GM21423 (cell line): Measurements from ENCODE around the gene HLF.
A peak's percentile ranks its signal among the peaks of the same experiment; 100 is the strongest.
"Not testable (repeated sequence)": the region's sequence is repeated elsewhere in the genome, so short reads cannot be mapped to it uniquely, and the experiment has no call there.

Experiments
- ATAC-seq: cut with Tn5 transposase; IDR thresholded peaks from one replicate; pipeline ENCODE4 v1.9.1; 2021; ENCODE audit warnings: mild to moderate bottlenecking, moderate library complexity; ENCODE audit not compliant: unreplicated experiment

HLF gene

DNA sequence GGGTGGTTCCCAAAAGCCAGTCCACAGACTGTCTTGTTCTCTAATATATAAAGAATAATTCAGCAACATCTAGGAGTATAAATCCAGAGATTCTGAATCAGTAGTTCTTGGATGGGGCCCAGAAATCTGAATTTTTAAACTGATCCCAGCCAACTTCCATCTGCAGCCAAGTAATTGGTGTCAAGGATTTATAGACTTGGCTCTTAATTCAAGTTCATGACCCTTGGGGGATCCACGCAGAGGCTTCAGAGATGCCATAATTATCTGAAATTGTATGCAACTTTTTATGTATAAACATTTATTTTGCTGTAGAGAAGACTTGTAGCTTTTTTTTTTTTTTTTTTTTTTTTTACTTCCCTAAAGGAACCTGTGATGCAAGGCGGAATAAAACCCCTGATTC, 60.6 kb downstream of the HLF start:
- ATAC-seq = no peak

DNA sequence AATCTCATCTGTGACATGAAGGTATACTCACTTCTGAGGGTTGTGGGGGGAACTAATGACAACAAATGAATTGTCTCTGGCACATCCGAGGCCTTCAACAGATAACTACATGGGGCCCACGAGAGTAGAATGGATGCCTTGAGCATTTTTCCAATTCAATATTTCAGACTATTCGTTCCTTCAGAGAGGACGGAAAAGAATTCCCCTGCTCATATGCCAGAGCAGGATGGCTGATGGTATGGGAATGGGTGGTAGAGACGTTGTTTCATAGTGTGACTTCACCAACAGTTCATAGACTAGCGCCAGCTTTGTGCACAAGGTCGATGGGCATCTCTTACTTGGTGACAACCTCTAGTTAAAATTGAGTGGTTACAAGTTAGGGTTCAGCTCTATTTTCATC, 61.3 kb downstream of the HLF start:
- ATAC-seq = no peak

DNA sequence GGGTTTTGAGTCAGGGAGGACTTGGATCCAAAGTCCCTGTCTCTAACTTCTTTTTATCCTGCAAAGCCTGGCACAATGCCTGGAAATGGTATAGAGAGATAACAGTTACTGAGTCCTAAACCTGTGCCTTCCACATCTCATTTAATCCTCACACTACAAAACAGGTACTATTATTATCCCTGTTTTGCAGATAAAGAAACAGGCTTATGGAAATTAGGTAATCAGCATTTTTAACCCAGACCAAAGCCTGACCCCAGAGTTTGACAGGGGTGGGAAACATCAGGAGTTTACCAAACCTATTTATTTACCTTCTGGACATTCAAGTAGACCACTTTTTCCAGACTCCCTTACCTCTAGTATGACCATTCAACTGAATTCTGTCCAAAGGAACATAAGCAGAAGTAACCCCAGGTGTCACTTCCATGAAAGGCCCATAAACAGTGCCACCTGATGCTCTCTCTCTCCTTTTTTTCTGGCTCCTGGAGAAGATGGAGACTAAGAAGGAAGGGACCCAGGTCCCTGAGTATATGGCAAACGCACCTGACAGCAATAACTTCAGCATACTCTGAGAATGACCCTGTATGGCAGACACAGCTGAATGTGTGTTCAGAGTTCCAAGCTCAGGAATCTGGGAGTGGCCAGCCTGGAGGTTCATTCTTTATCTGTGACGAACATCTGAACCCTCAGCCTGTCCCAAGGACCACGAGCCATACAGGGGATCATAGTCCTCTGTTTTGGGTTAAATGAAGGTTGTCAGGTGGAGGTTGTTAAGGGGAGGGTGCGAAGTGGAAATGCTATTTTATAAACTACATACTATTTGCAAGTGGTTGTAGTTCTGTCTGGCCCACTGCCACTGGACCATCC, 62.7 kb downstream of the HLF start:
- ATAC-seq = no peak

DNA sequence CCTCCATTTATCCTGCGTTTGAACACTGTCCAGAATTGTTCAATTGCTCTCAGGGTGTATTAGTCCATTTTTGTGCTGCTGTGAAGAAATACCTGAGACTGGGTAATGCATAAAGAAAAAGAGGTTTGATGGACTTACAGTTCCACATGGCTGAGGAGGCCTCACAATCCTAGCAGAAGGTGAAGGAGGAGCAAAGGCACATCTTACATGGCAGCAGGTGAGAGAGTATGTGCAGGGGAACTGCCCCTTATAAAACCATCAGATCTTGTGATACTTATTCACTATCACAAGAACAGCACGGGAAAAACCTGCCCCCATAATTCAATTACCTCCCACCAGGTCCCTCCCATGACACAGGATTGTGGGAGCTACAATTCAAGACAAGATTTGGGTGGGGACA, 63.8 kb downstream of the HLF start:
- ATAC-seq = not testable (repeated sequence)

DNA sequence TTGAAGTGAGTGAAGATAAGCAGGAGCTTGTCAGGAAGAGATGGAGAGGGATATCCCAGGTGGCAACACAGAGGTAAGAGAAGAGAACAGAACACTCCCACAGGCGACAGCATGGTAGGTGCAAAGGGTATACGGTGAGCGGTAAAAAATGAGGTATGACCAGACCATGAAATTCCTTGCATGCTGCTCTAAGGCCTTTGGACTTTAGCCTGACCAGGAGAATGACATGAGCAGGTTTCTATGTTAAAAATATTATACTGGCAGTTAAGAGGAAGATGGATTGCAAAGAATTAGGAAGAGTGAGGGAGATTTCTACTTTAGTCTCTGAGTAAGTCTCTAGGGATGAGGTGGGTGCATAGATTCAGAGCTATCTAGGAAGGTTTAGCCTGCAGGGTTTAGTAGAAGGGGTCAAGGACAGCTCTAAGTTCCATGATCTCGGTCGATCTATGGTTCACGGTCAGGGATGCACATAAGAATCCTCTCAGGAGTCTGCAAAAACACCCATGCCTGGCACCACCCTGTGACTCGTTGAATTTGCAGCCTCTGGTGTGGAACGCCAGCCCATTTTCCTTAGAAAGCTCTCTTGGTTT, 65.7 kb downstream of the HLF start:
- no peak for ATAC-seq

DNA sequence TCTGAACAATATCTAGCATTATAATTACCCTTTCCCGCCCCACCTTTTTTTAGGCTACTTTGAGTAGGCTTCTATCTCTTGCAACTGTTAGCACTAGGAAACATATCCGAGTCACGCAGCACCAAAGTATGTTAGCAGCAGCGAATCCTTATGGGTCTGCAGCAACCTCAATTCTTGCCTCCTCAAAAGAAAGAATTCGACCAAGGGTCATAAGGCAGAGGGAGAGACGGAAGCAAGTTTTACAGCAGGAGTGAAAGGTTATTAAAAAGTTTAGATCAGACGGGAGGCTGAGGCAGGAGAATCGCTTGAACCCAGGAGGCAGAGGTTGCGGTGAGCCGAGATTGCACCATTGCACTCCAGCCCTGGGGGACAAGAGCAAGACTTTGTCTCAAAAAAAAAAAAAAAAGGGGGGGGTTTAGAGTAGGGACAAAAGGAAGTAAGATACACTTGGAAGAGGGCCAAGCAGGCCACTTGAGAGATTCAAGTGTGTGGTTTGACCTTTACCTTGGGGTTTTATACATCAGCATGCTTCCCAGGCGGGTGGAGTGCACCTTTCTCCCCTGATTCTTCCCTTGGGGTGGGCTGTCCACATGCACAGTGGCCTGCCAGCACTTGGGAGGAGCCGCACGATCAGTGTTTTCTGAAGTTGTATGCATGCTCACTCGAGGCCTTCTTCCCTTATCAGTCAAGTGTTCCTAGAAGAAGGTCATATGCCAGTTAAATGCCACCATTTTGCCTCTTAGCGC, 67.7 kb downstream of the HLF start:
- ATAC-seq = no peak

DNA sequence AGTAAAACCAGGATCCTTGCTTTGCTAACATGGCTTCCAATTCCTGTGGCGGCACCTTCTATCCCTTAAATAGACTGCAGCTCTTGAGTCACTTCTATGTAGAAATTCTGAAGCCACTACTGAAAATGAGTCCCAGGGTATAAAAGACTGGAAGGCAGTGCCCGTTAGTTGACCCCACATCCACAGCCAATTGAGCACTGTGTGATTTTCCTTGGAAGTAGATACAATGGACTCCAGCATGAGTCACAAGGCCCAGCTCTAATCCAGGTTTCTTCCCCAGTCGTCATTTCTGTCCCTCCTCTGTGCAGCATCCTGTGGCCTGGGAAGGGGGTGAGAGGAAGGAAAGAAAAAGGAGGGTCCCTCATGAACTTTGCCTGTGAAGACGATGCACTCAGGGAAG, 69.5 kb downstream of the HLF start:
- ATAC-seq = no peak

DNA sequence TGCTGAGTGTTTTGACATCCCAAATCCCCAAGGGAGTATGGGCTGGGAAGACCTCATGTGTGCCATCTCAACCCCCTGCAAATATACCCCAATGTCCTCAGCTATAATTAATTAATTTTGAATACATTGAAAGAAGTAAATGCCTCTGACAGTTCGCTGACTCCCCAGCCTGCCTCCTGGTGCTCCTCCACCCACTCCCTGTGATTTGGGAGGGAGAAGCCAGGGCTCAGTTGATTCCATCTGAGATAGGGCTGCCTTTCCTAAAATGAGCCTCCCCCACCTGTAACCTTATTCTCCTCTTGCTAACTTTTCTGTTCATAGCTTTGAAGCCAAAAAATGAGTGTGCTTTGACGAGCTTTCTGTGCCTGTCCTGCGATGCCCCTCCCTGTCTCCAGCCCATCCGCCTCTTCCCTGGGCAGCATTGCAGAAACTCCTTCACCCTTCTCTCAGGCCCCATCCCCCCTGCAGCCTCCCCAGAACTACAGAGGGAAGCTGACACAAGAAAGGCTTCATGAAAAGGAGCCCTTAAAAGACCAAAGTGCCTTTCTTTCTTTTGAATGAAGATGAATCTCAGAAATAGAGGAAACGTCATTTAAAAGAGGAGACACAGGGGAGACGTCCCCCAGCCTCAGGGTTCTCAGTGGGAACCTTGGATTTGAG, 70.3 kb downstream of the HLF start:
- no peak for ATAC-seq

DNA sequence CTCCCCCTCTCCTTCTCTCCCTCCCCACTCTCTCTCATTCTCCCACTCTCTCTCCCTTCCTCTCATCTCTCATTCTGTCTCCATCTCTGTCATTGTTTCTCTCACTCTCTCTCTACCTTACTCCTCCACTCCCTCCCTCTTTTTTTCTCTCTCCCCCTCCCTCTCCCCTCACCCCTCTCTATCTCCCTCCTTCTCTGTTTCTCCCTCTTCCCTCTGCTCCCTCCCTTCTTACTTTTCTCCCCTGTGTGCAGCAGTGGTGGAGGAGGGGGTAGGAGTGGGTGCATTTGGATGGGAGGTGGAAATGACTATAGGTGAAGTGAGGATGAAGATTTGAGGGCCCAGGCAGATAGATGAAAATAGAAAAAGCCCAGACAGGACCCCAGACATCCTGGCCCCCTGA, 70.9 kb downstream of the HLF start:
- no peak for ATAC-seq

DNA sequence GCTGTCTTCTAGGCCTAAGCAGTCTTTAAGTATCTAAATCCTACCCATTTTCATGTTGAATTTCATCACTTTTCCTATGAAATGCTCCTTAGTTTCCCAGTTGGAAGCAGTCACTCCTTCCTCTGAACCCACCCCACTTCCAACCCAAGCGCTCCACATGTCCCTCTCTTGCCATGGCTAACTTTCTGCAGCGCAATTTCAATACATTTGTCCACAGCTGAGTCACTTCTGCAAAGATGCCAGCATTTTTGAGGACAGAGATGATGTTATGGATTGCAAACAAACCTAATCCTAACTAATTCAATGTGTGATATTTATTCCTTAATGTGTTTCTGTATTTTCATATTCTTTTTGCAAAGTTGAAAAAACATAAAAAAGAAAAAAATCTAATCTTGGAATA, 71.7 kb downstream of the HLF start:
- ATAC-seq = no peak

DNA sequence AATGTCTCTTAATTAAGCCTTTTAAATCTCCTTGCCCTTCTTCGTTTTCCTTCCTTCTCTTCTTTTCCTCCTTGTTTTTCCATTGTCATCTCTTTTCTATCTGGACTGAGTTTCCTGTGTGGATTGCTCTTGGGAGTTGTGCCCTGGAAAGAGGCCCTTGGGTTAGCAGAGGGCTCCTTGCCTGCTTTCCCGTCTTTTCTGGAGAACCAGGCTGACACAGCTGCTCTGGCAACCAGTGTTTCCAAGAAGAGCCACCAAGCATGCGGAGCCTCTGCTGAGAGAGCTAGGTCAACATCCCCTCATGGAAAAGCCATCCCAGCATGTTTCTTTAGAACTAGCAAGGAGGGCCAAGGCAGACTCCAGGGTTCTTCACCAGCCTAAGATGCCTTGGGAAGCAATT, 75.4 kb downstream of the HLF start:
- no peak for ATAC-seq

DNA sequence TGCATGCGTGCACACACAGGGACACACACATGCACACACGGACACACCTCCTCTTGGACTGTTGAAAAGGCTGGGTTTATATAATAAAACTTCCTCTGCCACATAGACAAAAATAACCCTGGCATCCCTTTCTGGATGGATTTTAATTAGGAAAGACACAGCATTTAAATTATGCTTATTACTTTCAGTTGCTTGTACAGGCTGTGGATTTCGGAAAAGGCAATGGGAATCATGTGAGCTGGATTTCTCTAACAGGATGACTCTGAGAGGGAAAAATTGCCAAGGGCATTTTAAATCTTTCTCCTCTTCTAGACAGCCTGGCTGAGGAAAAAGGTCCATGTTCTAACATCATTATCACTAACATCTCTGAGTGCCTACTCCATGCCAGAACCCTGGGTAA, 75.9 kb downstream of the HLF start:
- no peak for ATAC-seq

DNA sequence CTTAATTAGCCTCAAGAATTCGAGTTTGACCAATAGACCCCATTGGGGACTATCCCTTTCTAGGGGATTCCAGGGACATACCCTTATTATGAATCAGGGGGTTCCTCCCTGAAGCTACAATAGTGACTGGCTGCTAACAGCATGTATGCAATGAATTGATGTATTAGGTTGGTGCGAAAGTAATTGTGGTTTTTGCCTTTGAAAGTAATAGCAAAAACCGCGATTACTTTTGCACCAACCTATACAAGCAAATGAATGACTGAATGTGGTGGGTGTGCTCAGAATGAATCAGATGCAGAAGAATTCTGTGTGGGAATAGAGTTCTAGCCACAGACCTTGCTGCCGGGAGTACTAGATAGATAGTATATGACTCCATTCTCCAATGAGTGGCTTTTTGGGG, 76.7 kb downstream of the HLF start:
- ATAC-seq = no peak

DNA sequence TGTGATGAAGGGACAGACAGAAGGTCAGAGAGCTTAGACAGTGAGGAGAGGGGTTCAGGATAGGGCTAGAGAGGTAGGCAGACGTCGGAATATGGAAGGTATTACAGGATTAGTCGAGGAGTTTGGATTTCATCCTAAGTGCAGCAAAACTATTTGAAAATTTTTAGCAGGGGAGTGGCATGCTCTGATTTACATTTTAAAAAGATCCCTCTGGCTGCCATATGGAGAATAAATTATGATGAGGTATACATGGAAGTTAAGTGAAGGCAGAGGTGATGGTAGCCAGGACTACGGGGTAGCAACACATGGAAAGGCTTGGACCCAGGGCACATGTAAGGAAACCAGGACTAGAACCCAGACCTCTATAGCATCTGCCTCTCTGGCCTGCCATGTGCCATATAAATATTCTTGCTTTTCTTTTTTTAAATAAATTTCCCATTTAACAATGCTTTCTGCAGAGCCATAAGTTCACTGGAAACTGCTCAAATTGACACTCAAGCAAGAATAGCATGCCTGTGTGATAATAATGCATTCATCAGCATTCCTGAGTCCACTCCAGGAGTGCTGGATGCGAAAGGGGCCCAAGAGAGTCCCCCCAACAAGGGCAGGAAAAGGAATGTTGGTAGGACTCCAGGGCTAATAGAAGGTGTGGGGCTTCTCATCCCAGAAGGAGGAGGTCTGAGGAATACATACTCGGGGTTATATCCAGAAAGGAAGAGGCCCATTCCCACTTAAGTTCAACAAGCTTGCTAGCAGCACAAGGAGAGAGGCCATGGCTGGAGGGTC, 78.2 kb downstream of the HLF start:
- no peak for ATAC-seq

DNA sequence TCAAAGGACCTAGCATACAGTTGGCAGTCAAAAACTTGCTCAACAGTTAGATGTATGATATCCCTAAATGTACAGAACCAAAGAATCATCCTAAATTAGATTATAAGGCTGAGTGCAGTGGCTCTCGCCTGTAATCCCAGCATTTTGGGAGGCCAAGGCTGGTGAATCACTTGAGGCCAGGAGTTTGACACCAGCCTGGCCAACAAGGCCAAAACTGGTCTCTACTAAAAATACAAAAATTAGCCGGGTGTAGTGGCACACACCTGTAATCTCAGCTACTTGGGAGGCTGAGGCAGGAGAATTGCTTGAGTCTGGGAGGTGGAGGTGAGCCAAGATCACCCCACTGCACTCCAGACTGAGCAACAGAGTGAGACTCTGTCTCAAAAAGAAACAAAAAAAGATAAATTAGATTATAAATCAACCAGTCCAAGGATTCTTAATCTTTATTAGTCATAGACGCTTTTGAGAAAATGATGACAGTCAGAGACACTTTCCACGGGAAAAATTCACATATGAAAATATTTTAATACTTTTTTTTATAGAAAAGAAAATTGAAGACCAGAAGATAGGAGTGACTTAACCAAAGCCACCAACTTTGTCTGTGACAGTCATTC, 79.2 kb downstream of the HLF start:
- no peak for ATAC-seq

DNA sequence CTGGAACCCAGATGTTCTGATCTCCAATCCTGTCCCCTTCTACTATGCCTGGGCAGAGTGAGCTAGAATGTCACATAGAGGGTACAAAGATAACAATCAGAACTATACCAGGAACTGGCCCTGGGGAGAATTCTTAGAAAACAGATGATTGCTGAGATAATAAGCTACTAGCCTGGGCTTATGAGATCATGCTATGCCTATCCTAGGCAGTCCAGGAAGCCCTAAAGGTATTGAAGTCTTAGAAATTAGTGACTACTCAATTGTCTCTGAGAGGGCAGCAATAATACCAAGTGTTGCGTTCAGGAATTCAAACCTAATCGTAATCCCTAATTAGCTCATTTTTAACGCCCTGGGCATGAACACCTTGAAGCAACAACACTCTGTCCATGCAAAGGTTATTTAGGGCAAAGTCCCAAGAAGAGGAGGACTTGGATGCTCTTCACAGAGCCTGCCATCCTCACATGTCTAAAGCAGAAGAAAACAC, 79.8 kb downstream of the HLF start:
- ATAC-seq = no peak

DNA sequence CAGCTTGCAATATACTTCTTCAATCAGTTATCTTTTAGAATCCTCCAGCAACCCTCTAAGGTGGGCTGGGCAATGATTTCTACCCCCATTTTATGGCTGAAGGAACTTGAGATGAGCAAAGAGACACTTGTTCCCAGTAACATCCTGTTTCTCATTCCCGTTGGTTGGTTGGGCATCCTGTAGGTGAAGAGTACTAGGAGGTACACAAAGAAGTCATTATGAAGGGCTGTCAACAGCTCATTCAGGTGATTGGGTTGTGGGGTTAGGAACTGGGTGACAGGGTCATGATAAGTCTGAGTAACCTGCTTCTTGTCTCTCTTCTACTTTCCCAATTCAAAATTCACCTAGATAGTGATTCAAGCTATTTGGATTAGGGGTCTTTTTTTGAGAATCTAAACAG, 80.4 kb downstream of the HLF start:
- ATAC-seq = no peak

DNA sequence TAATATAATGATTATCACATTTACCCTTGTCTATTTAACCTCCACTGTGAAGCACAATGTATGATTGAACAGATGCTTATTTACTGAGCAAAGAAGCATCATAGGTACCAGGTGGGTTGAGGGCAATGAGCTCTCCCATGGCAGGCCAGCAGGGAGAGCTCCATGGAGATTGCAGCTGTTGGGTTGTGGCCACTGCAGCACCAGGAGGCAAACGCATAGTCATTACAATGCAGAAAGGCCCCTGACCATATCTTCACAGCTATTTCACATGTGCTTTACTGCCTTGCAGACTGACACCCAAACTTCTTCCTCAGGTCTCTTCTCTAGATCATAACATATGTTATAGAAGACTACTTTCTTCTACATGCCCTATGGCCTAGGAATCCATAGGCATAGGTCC, 81.9 kb downstream of the HLF start:
- no peak for ATAC-seq

DNA sequence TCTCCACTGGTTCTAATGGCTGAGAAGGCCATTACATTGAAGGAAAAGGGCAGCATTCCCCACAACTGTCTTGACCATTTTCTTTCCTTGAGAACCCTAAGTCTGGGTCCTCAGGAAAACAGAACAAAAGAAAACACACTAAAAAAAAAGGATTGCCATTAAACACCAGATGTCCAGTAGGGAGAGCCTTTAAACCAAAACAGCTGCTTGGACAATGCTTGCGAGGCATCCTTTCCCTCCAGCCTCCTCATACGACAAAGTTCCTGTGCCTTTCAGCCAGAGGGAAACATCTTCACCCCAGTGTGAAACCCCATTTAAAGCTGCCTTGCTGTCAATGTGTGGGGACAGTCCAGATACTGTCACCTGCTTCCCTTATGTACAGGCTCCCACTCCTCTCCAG, 82.6 kb downstream of the HLF start:
- ATAC-seq = no peak

DNA sequence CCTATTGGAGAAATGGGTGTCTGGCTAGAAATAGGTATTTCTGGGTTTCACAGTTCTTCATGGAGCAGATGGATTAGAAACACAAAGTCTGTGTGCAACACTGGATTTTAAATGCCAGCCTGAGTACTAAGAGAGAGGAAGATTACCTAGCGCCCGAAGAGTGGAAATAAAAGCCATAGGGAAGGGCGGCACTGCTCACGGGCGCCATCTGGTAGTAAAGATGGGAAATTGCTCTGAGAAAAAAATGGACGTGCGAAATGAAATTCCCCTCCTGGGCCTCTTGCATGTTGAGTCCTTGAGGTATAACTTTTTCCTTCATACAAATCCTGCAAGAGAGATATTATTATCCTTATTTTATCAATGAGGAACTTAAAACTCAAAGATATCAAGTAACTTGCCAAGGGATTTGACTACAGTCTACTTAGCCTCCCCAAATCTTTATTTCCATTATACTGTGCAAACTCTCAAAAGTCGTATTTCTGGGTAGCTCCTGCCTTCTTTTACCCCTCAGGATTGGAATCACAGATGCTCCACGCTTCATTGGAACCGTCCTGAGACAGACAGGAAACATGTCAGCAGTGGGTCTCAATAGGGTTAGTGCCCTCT, 84.1 kb downstream of the HLF start:
- peak; percentile 58 for ATAC-seq
